Neutrophil (primary cell): ENCODE data around the gene NUP210.

Experiments used
- H3K27ac ChIP-seq: fragments of 200-600 bp; sonication (generic); 2 replicates; pipeline ENCODE4 v1.5.1; 2016; ENCODE audit warnings: mild to moderate bottlenecking, moderate library complexity
- H3K27me3 ChIP-seq: fragments of 200-600 bp; sonication (generic); 2 replicates; pipeline ENCODE4 v1.6.0; 2016; ENCODE audit warnings: mild to moderate bottlenecking
- H3K36me3 ChIP-seq: fragments of 200-600 bp; sonication (generic); 2 replicates; pipeline ENCODE4 v1.5.1; 2017
- H3K4me1 ChIP-seq, 2 experiments: fragments of 200-600 bp in 1 of 2; sonication (generic) in 1 of 2; 1 replicate in 1 of 2; 2 replicates in 1 of 2; pipeline versions ENCODE4 v1.5.1 to v1.6.1; 2013 to 2016; ENCODE audit warnings: low read depth in 1 of 2, low read length in 1 of 2, mild to moderate bottlenecking in 1 of 2, moderate library complexity in 1 of 2; ENCODE audit not compliant: control insufficient read depth in 1 of 2, insufficient read depth in 1 of 2
- H3K4me3 ChIP-seq, 2 experiments: fragments of 200-600 bp in 1 of 2; sonication (generic) in 1 of 2; 1 replicate in 1 of 2; 2 replicates in 1 of 2; pipeline ENCODE4 v1.5.1; 2013 to 2016; ENCODE audit warnings: low read depth in 1 of 2, low read length in 1 of 2, mild to moderate bottlenecking in 1 of 2, moderate library complexity in 1 of 2
- H3K9me3 ChIP-seq: fragments of 200-600 bp; sonication (generic); 2 replicates; pipeline ENCODE4 v1.5.1; 2016
- TF ChIP-seq, protein P1 (sequence below): fragments of 200-600 bp; sonication (generic); IDR thresholded peaks from 2 replicates; pipeline ENCODE4 v1.5.1; 2016; ENCODE audit warnings: antibody characterized with exemption

The NUP210 gene

DNA sequence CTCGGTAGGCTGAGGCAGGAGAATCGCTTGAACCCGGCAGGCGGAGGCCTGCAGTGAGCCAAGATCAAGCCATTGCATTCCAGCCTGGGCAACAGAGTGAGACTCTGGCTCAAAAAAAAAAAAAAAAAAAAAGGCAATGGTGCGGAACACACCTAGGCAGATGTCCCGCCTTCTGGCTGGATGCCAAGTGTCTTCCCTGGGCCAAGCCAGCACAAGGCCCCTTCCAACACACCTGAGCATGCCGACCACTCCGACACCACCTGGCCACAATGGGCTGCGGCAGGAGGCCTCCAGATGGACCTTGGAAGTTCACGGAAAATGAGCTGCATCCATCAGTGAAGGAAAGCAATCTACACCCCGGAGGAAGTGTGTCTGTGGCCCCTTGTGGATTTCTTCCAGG lies 19.0 kb downstream of the NUP210 start:
- Histone ChIP-seq H3K4me3 (no peak overlapping the region), H3K9me3 (no peaks in the 10 kb centered on the region), H3K27ac (no peak overlapping the region), H3K4me1 (no peaks in the 10 kb centered on the region), H3K27me3 (no peaks in the 10 kb centered on the region), H3K36me3 (peaks cover 8% of the 10 kb centered on the region)
- TF ChIP-seq, protein P1, sequence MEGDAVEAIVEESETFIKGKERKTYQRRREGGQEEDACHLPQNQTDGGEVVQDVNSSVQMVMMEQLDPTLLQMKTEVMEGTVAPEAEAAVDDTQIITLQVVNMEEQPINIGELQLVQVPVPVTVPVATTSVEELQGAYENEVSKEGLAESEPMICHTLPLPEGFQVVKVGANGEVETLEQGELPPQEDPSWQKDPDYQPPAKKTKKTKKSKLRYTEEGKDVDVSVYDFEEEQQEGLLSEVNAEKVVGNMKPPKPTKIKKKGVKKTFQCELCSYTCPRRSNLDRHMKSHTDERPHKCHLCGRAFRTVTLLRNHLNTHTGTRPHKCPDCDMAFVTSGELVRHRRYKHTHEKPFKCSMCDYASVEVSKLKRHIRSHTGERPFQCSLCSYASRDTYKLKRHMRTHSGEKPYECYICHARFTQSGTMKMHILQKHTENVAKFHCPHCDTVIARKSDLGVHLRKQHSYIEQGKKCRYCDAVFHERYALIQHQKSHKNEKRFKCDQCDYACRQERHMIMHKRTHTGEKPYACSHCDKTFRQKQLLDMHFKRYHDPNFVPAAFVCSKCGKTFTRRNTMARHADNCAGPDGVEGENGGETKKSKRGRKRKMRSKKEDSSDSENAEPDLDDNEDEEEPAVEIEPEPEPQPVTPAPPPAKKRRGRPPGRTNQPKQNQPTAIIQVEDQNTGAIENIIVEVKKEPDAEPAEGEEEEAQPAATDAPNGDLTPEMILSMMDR, result no peak

DNA sequence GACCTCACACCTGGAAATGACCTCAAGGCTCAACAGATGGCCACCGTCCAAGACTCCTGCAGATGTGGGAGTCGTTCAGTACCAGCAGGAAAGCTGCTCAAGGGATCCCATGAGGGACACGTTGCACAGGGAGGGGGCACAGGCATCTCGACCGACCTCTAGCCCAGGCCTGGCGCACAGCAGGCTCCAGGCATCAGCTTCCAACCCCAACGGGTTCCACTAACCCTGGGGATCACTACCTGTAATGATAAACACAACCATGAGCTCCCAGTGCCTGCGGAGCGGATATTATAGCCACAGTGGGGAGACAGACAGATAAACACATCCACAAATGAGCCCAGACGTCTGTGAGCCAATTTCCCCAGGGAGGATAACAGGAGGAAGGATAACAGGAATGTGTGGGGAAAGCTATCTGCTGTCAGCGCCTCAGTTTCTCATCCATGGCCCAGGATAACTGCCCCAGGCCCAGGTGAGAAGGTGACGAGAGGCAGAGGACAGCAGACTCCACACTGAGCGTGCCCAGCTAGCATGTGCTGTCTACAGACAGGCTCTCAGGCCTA lies 19.9 kb downstream of the NUP210 start:
- Histone ChIP-seq H3K4me1 (no peaks in the 10 kb centered on the region), H3K36me3 (peaks cover 14% of the 10 kb centered on the region), H3K27ac (no peak overlapping the region), H3K4me3 (no peak overlapping the region), H3K9me3 (no peaks in the 10 kb centered on the region), H3K27me3 (no peaks in the 10 kb centered on the region)
- TF ChIP-seq, protein P1, result no peak

- Histone ChIP-seq H3K36me3 (peaks cover 20% of the 10 kb centered on the region), H3K27ac (no peak overlapping the region), H3K27me3 (no peaks in the 10 kb centered on the region), H3K4me3 (no peak overlapping the region), H3K9me3 (no peaks in the 10 kb centered on the region), H3K4me1 (no peaks in the 10 kb centered on the region)
- TF ChIP-seq, protein P1, result no peak
Observed at GRCh38 chr3:13399603-13400002, 20.5 kb downstream of the NUP210 start.

DNA sequence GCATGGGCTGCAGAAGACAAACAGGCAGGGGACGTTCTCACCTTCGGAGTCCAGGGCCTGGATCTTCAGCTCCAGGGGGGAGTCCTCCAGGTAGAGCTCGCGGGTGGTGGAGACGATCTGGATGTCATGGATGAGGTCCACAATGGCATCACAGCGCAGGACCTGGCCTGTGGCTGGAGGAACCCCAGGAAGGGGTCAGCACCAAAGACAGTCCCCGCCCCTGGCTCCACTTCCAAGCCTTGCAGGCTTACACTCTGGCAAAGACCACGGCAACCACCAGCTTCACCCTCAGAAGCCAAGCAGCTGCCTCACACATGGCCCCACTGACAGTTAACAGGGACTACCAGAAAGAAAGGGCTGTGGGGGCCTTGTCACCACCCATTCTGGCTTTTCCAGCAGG lies 22.8 kb downstream of the NUP210 start:
- no peaks in the 10 kb centered on the region for H3K27me3 ChIP-seq
- H3K9me3 ChIP-seq, result no peaks in the 10 kb centered on the region
- no peak overlapping the region for H3K4me3 ChIP-seq
- peaks cover 33% of the 10 kb centered on the region for H3K36me3 ChIP-seq
- no peak overlapping the region for H3K27ac ChIP-seq
- TF ChIP-seq, protein P1, result no peak
- no peaks in the 10 kb centered on the region for H3K4me1 ChIP-seq

- Histone ChIP-seq H3K9me3 (no peaks in the 10 kb centered on the region), H3K4me3 (no peak overlapping the region), H3K4me1 (no peaks in the 10 kb centered on the region), H3K27me3 (no peaks in the 10 kb centered on the region), H3K36me3 (peaks cover 50% of the 10 kb centered on the region), H3K27ac (no peak overlapping the region)
- TF ChIP-seq, protein P1, result no peak
Observed at GRCh38 chr3:13394363-13394762, 25.8 kb downstream of the NUP210 start.
